Activated CD8-positive, alpha-beta memory T cell treated with anti-CD3 and anti-CD28 coated beads for 48 hours (primary cell): Measurements from ENCODE around the gene DNAJC30.
"Not testable (repeated sequence)": the region's sequence is repeated elsewhere in the genome, so short reads cannot be mapped to it uniquely, and the experiment has no call there.

Source experiments
- DNase-seq, 3 experiments: peaks; one replicate each; pipeline ENCODE4 v3.0.0-alpha.2; 2020; ENCODE audit warnings: low read depth in 2 of 3, low spot score in 2 of 3

DNAJC30 gene

GRCh38 chr7:73683788-73684693 lies 788 bp upstream of the DNAJC30 start:
- DNase-seq, result no peak

- no peak for DNase-seq
Observed at GRCh38 chr7:73682745-73683055, 553 bp downstream of the DNAJC30 start.

GRCh38 chr7:73681031-73681430 lies 2.2 kb downstream of the DNAJC30 start:
- DNase-seq, result no peak

GRCh38 chr7:73680501-73680900 lies 2.8 kb downstream of the DNAJC30 start:
- DNase-seq, result no peak

- no peak for DNase-seq
Observed at GRCh38 chr7:73679709-73680108, 3.5 kb downstream of the DNAJC30 start.

GRCh38 chr7:73678862-73679261 lies 4.4 kb downstream of the DNAJC30 start:
- DNase-seq, result no peak

- not testable (repeated sequence) for DNase-seq
Observed at GRCh38 chr7:73676062-73676461, 7.2 kb downstream of the DNAJC30 start.

GRCh38 chr7:73674468-73675124 lies 8.7 kb downstream of the DNAJC30 start:
- DNase-seq, result no peak

- no peak for DNase-seq
Observed at GRCh38 chr7:73671857-73672445, 11.3 kb downstream of the DNAJC30 start.

- no peak for DNase-seq
Observed at GRCh38 chr7:73671322-73671661, 12.0 kb downstream of the DNAJC30 start.

- no peak for DNase-seq
Observed at GRCh38 chr7:73669858-73670385, 13.3 kb downstream of the DNAJC30 start.

GRCh38 chr7:73669288-73669701 lies 14.0 kb downstream of the DNAJC30 start:
- no peak for DNase-seq

GRCh38 chr7:73668886-73669230 lies 14.4 kb downstream of the DNAJC30 start:
- DNase-seq, result no peak

- no peak for DNase-seq
Observed at GRCh38 chr7:73668103-73668885, 15.0 kb downstream of the DNAJC30 start.

GRCh38 chr7:73667344-73668102 lies 15.7 kb downstream of the DNAJC30 start, which contains the start of gene VPS37D:
Gene VPS37D (plus strand): TSS chr7:73667831. CDS start chr7:73667959, 128 bp downstream.
- peak; percentile 86 to 98 (median 97) for DNase-seq

- DNase-seq, result no peak
Observed at GRCh38 chr7:73663033-73663432, 20.2 kb downstream of the DNAJC30 start.

- not testable (repeated sequence) for DNase-seq
Observed at GRCh38 chr7:73660594-73660993, 22.7 kb downstream of the DNAJC30 start.

GRCh38 chr7:73659983-73660382 lies 23.3 kb downstream of the DNAJC30 start:
- no peak for DNase-seq

GRCh38 chr7:73655309-73655708 lies 27.9 kb downstream of the DNAJC30 start:
- DNase-seq, result not testable (repeated sequence)

GRCh38 chr7:73652541-73652949 lies 30.7 kb downstream of the DNAJC30 start:
- DNase-seq, result no peak
